ENCODE measurements around the gene TIFAB. TPM values are rescaled to one million over a fixed set of nuclear protein-coding genes. Genes with fewer than 3 reads are reported as not detected.
A peak's percentile ranks its signal among the peaks of the same experiment; 100 is the strongest.

The TIFAB gene
- total RNA-seq, 1 donor, result not detected

GRCh38 chr5:135494196-135494595, 42.0 kb upstream of the TIFAB start:
- H4K20me1 ChIP-seq (ENCODE audit: insufficient read depth, low read length), result no peaks in the 10 kb centered on the region
- H3K27ac ChIP-seq (ENCODE audit: low read depth, low read length), result peak overlapping the region; percentile 62
- H3K4me1 ChIP-seq (ENCODE audit: insufficient read depth, low read length), result peaks cover 26% of the 10 kb centered on the region
- peak overlapping the region; percentile 75 for H2AFZ ChIP-seq (ENCODE audit: low read length)
- DNase-seq (ENCODE audit: insufficient read length, low spot score, missing footprints), result no peak
- H3K79me2 ChIP-seq (ENCODE audit: insufficient read depth, low read length), result no peaks in the 10 kb centered on the region
- no peak for TF ChIP-seq CTCF (IDR thresholded peaks at IDR 0.05; ENCODE audit: extremely low read depth, low read depth, low read length)
- peak overlapping the region; percentile 36 for H3K4me2 ChIP-seq (ENCODE audit: insufficient read depth, low read length)
- H3K9me3 ChIP-seq (ENCODE audit: low read depth, low read length), result no peaks in the 10 kb centered on the region
- no peaks in the 10 kb centered on the region for H3K36me3 ChIP-seq (ENCODE audit: insufficient read depth, low read length)
- peaks cover 13% of the 10 kb centered on the region for H3K27me3 ChIP-seq (ENCODE audit: insufficient read depth, low read length)
- H3K4me3 ChIP-seq (ENCODE audit: insufficient read depth, low read length), result no peak overlapping the region

- TF ChIP-seq CTCF (IDR thresholded peaks at IDR 0.05; ENCODE audit: extremely low read depth, low read depth, low read length), result no peak
- no peak overlapping the region for H3K4me3 ChIP-seq (ENCODE audit: insufficient read depth, low read length)
- no peaks in the 10 kb centered on the region for H3K36me3 ChIP-seq (ENCODE audit: insufficient read depth, low read length)
- H3K9me3 ChIP-seq (ENCODE audit: low read depth, low read length), result no peaks in the 10 kb centered on the region
- peaks cover 28% of the 10 kb centered on the region for H3K4me1 ChIP-seq (ENCODE audit: insufficient read depth, low read length)
- DNase-seq (ENCODE audit: insufficient read length, low spot score, missing footprints), result peak; percentile 97
- H3K79me2 ChIP-seq (ENCODE audit: insufficient read depth, low read length), result no peaks in the 10 kb centered on the region
- peak overlapping the region; percentile 75 for H2AFZ ChIP-seq (ENCODE audit: low read length)
- no peaks in the 10 kb centered on the region for H4K20me1 ChIP-seq (ENCODE audit: insufficient read depth, low read length)
- H3K4me2 ChIP-seq (ENCODE audit: insufficient read depth, low read length), result peak overlapping the region; percentile 36
- peak overlapping the region; percentile 62 for H3K27ac ChIP-seq (ENCODE audit: low read depth, low read length)
- peaks cover 15% of the 10 kb centered on the region for H3K27me3 ChIP-seq (ENCODE audit: insufficient read depth, low read length)
These were observed 41.4 kb upstream of the TIFAB start for GRCh38 chr5:135493406-135494180.

GRCh38 chr5:135492319-135492626, 40.1 kb upstream of the TIFAB start:
- Histone ChIP-seq H3K9me3 (ENCODE audit: low read depth, low read length) (no peaks in the 10 kb centered on the region), H3K4me3 (ENCODE audit: insufficient read depth, low read length) (no peak overlapping the region), H3K4me1 (ENCODE audit: insufficient read depth, low read length) (peaks cover 34% of the 10 kb centered on the region), H2AFZ (ENCODE audit: low read length) (no peak overlapping the region), H3K4me2 (ENCODE audit: insufficient read depth, low read length) (no peak overlapping the region), H3K79me2 (ENCODE audit: insufficient read depth, low read length) (no peaks in the 10 kb centered on the region), H3K27ac (ENCODE audit: low read depth, low read length) (no peak overlapping the region), H4K20me1 (ENCODE audit: insufficient read depth, low read length) (no peaks in the 10 kb centered on the region), H3K27me3 (ENCODE audit: insufficient read depth, low read length) (peaks cover 15% of the 10 kb centered on the region), H3K36me3 (ENCODE audit: insufficient read depth, low read length) (no peaks in the 10 kb centered on the region)
- no peak for DNase-seq (ENCODE audit: insufficient read length, low spot score, missing footprints)
- TF ChIP-seq CTCF (IDR thresholded peaks at IDR 0.05; ENCODE audit: extremely low read depth, low read depth, low read length), result no peak

GRCh38 chr5:135491552-135492318, 39.6 kb upstream of the TIFAB start:
- Histone ChIP-seq H3K79me2 (ENCODE audit: insufficient read depth, low read length) (no peaks in the 10 kb centered on the region), H3K4me3 (ENCODE audit: insufficient read depth, low read length) (no peak overlapping the region), H3K36me3 (ENCODE audit: insufficient read depth, low read length) (no peaks in the 10 kb centered on the region), H3K27ac (ENCODE audit: low read depth, low read length) (no peak overlapping the region), H3K4me2 (ENCODE audit: insufficient read depth, low read length) (no peak overlapping the region), H4K20me1 (ENCODE audit: insufficient read depth, low read length) (no peaks in the 10 kb centered on the region), H3K4me1 (ENCODE audit: insufficient read depth, low read length) (peaks cover 34% of the 10 kb centered on the region), H2AFZ (ENCODE audit: low read length) (no peak overlapping the region), H3K9me3 (ENCODE audit: low read depth, low read length) (no peaks in the 10 kb centered on the region), H3K27me3 (ENCODE audit: insufficient read depth, low read length) (peaks cover 15% of the 10 kb centered on the region)
- no peak for TF ChIP-seq CTCF (IDR thresholded peaks at IDR 0.05; ENCODE audit: extremely low read depth, low read depth, low read length)
- no peak for DNase-seq (ENCODE audit: insufficient read length, low spot score, missing footprints)
